HEK293 (cell line): ENCODE measurements around the gene SPTLC2.

ENCODE experiments used
- CTCF ChIA-PET: fragments of 350-600 bp; formaldehyde crosslinking; extraction: SDS; loops from one replicate; lab custom pipeline; 2021; ENCODE audit warnings: antibody characterized with exemption; lab: Yijun Ruan, JAX
- POLR2A ChIA-PET: fragments of 300-600 bp; formaldehyde crosslinking; extraction: SDS; loops from one replicate; lab custom pipeline; 2020; ENCODE audit warnings: antibody characterized with exemption, inconsistent platforms; lab: Yijun Ruan, JAX
- H3K27ac ChIP-seq: fragments of 200-500 bp; sonication (Bioruptor generic); 2 replicates; pipeline ENCODE4 v1.5.1; 2014; ENCODE audit warnings: low read depth, low read length, control low read depth, inconsistent platforms; ENCODE audit errors: extremely low read depth
- H3K36me3 ChIP-seq, 2 experiments: fragments of 200-500 bp in 1 of 2; sonication (Bioruptor generic) in 1 of 2; 1 replicate in 1 of 2; 2 replicates in 1 of 2; pipeline ENCODE4 v1.5.1; 2014 to 2017; ENCODE audit warnings: inconsistent platforms in 2 of 2, low read length in 2 of 2; ENCODE audit not compliant: control insufficient read depth in 2 of 2, insufficient read depth in 1 of 2
- H3K4me1 ChIP-seq: fragments of 200-500 bp; sonication (Bioruptor generic); 2 replicates; pipeline ENCODE4 v1.5.1; 2014; ENCODE audit warnings: mild to moderate bottlenecking, low read length, inconsistent platforms; ENCODE audit not compliant: control insufficient read depth, insufficient read depth
- H3K4me3 ChIP-seq: 2 replicates; pipeline ENCODE4 v1.5.1; 2011; ENCODE audit warnings: low read depth, mild to moderate bottlenecking, control low read depth, low read length, moderate library complexity
- H3K9me3 ChIP-seq: fragments of 200-500 bp; sonication (Bioruptor generic); 2 replicates; pipeline ENCODE4 v1.5.1; 2014; ENCODE audit warnings: low read depth, low read length, inconsistent platforms; ENCODE audit not compliant: control insufficient read depth, insufficient read depth
- KLF1 ChIP-seq: fragments of 450-650 bp; formaldehyde crosslinking; IDR thresholded peaks from 2 replicates; pipeline ENCODE4 v1.5.1; 2016; ENCODE audit warnings: missing biosample characterization, missing genetic modification characterization
- KLF9 ChIP-seq: fragments of 450-650 bp; formaldehyde crosslinking; IDR thresholded peaks from 2 replicates; pipeline ENCODE4 v1.5.1; 2016; ENCODE audit warnings: missing biosample characterization, missing genetic modification characterization, low read depth
- MYNN ChIP-seq: fragments of 450-650 bp; formaldehyde crosslinking; IDR thresholded peaks from 2 replicates; pipeline ENCODE4 v1.5.1; 2016; ENCODE audit warnings: missing biosample characterization, missing genetic modification characterization, borderline replicate concordance
- PATZ1 ChIP-seq: fragments of 450-650 bp; formaldehyde crosslinking; IDR thresholded peaks from 2 replicates; pipeline ENCODE4 v1.5.1; 2016; ENCODE audit warnings: missing biosample characterization, missing genetic modification characterization
- PRDM6 ChIP-seq: fragments of 450-650 bp; formaldehyde crosslinking; IDR thresholded peaks from 2 replicates; pipeline ENCODE4 v1.5.1; 2017; ENCODE audit warnings: missing biosample characterization, missing genetic modification characterization
- RBAK ChIP-seq: fragments of 450-650 bp; formaldehyde crosslinking; IDR thresholded peaks from 2 replicates; pipeline ENCODE4 v1.5.1; 2016; ENCODE audit warnings: missing biosample characterization, missing genetic modification characterization
- SCRT2 ChIP-seq: fragments of 450-650 bp; formaldehyde crosslinking; IDR thresholded peaks from 2 replicates; pipeline ENCODE4 v1.5.1; 2016; ENCODE audit warnings: missing biosample characterization, missing genetic modification characterization
- SETDB1 ChIP-seq: IDR thresholded peaks from one replicate; pipeline ENCODE4 v1.6.1; 2017; ENCODE audit warnings: mild to moderate bottlenecking, low read length, moderate library complexity, mixed read lengths; ENCODE audit not compliant: insufficient read length
- SP2 ChIP-seq: fragments of 450-650 bp; formaldehyde crosslinking; IDR thresholded peaks from 2 replicates; pipeline ENCODE4 v1.5.1; 2016; ENCODE audit warnings: missing biosample characterization, missing genetic modification characterization
- ZBTB48 ChIP-seq: fragments of 450-650 bp; formaldehyde crosslinking; IDR thresholded peaks from 2 replicates; pipeline ENCODE4 v1.5.1; 2016; ENCODE audit warnings: missing biosample characterization, missing genetic modification characterization
- ZFP69B ChIP-seq: fragments of 450-650 bp; formaldehyde crosslinking; IDR thresholded peaks from 2 replicates; pipeline ENCODE4 v1.5.1; 2016; ENCODE audit warnings: missing biosample characterization, missing genetic modification characterization
- ZNF114 ChIP-seq: fragments of 450-650 bp; formaldehyde crosslinking; IDR thresholded peaks from 2 replicates; pipeline ENCODE4 v1.5.0; 2017; ENCODE audit warnings: missing biosample characterization, missing genetic modification characterization
- ZNF169 ChIP-seq: fragments of 450-650 bp; formaldehyde crosslinking; IDR thresholded peaks from 2 replicates; pipeline ENCODE4 v1.5.1; 2016; ENCODE audit warnings: missing biosample characterization, missing genetic modification characterization
- ZNF311 ChIP-seq: fragments of 450-650 bp; formaldehyde crosslinking; IDR thresholded peaks from 2 replicates; pipeline ENCODE4 v1.5.1; 2017; ENCODE audit warnings: missing biosample characterization, missing genetic modification characterization, borderline replicate concordance
- ZNF391 ChIP-seq: fragments of 450-650 bp; formaldehyde crosslinking; IDR thresholded peaks from 2 replicates; pipeline ENCODE4 v1.5.1; 2016; ENCODE audit warnings: low read depth, missing biosample characterization, missing genetic modification characterization, borderline replicate concordance
- ZNF449 ChIP-seq: fragments of 450-650 bp; formaldehyde crosslinking; IDR thresholded peaks from 2 replicates; pipeline ENCODE4 v1.5.1; 2017; ENCODE audit warnings: missing biosample characterization, mild to moderate bottlenecking, missing genetic modification characterization, moderate library complexity
- ZNF549 ChIP-seq: fragments of 450-650 bp; IDR thresholded peaks from 2 replicates; pipeline ENCODE4 v1.5.1; 2018; ENCODE audit warnings: missing biosample characterization, missing genetic modification characterization, mild to moderate bottlenecking, inconsistent platforms, moderate library complexity
- ZNF670 ChIP-seq: fragments of 450-650 bp; formaldehyde crosslinking; IDR thresholded peaks from 2 replicates; pipeline ENCODE4 v1.5.1; 2016; ENCODE audit warnings: missing biosample characterization, missing genetic modification characterization, low read depth
- ZNF791 ChIP-seq: fragments of 450-650 bp; formaldehyde crosslinking; IDR thresholded peaks from 2 replicates; pipeline ENCODE4 v1.5.1; 2016; ENCODE audit warnings: missing biosample characterization, missing genetic modification characterization

Gene SPTLC2

GRCh38 chr14:77523109-77523508 is 93.3 kb downstream of the SPTLC2 start:
- Histone ChIP-seq H3K4me3 (no peak overlapping the region), H3K36me3 (peaks cover 0 to 24% of the 10 kb centered on the region in 2 experiments), H3K9me3 (no peaks in the 10 kb centered on the region), H3K4me1 (no peaks in the 10 kb centered on the region)
- CTCF ChIA-PET: no interaction called here
- TF ChIP-seq ZNF311 (tag by site-specific recombination) (no peak), KLF9 (tag by site-specific recombination) (no peak), ZNF549 (tag by site-specific recombination) (no peak), PATZ1 (tag by site-specific recombination) (no peak), MYNN (tag by site-specific recombination) (no peak)
- TF ChIP-seq, all 188 proteins: peak for 0
- POLR2A ChIA-PET: interaction anchor here (0.6 kb wide), 1 partner anchor 8 kb away, joined by 3 read pairs; no protein-coding TSS in a partner anchor
- no peak overlapping the region for H3K27ac ChIP-seq

GRCh38 chr14:77520555-77520954 is 95.9 kb downstream of the SPTLC2 start:
- no peak overlapping the region for H3K27ac ChIP-seq
- POLR2A ChIA-PET: no interaction called here
- TF ChIP-seq ZNF391 (no peak), ZNF114 (no peak), KLF9 (tag by site-specific recombination) (no peak), RBAK (tag by site-specific recombination) (no peak)
- TF ChIP-seq, all 188 proteins: peak for 0
- Histone ChIP-seq H3K9me3 (no peaks in the 10 kb centered on the region), H3K36me3 (peaks cover 8 to 32% of the 10 kb centered on the region in 2 experiments), H3K4me1 (no peaks in the 10 kb centered on the region), H3K4me3 (no peak overlapping the region)
- CTCF ChIA-PET: no interaction called here

- CTCF ChIA-PET: no interaction called here
- no peaks in the 10 kb centered on the region for H3K9me3 ChIP-seq
- no peak overlapping the region for H3K27ac ChIP-seq
- no peaks in the 10 kb centered on the region for H3K4me1 ChIP-seq
- H3K4me3 ChIP-seq: no peak overlapping the region
- TF ChIP-seq KLF1 (tag by site-specific recombination) (no peak), ZBTB48 (tag by site-specific recombination) (no peak), ZNF169 (tag by site-specific recombination) (no peak), ZFP69B (tag by site-specific recombination) (no peak), SETDB1 (no peak), ZNF391 (no peak), SCRT2 (no peak), ZNF791 (tag by site-specific recombination) (no peak), PRDM6 (tag by site-specific recombination) (no peak), ZNF670 (no peak), ZNF449 (no peak), SP2 (no peak)
- TF ChIP-seq, all 188 proteins: peak for 0
- peaks cover 12 to 37% of the 10 kb centered on the region in 2 experiments for H3K36me3 ChIP-seq
- POLR2A ChIA-PET: no interaction called here
Measured at GRCh38 chr14:77516126-77516525, 100.3 kb downstream of the SPTLC2 start.
